ENCODE measurements around the gene LRRC23. TPM values are rescaled to one million over a fixed set of nuclear protein-coding genes. Genes with fewer than 3 reads are reported as not detected.

The LRRC23 gene
- total and polyA plus RNA-seq, 2 of the 13 experiments (the other 11 are each of a cell fraction or from before 2014, with no cell fraction given), result 6.0 to 7.8 TPM

DNA sequence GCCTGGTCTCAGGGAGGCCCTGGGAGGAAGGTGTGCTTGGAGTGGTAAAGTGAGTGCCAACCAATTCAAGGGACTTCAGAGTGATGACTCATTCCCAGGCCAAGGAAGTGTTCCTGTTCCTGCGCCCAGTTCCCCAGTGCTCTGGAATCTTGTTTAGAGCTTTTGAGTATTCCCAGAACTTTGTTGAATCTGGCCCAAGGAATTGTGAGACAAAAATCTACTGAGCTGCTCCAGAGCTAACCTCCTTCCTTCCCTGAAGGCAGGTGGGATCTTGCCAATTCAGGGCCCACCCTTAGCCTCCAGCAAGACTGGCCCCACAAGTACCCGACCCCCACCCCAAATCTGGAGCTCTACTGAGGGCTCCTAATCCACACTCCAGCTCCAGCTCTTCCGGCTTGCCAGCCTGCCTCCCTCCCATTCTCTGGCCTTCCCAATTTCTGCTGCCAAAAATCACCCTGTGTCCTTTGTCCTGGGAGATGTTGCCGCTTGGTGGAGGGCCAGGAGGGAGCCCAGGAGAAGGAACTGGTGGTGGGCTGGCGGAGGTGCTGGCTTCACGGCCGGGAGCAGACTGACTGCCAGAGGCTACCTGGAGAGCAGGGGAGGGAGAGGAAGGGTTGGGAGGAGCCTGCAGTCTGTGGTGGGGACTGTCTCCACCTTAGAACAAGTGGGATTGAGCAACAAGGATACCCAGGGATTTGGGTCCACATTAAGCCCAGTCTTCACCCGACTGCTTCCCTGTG lies 21.1 kb downstream of the LRRC23 start (continued):
- TF ChIP-seq PRDM15 (CRISPR knock-in tag; IDR thresholded peaks at IDR 0.05), result peak; percentile 99
- 0 out of 2 replicates have a peak, but pooled peaks have one; percentile 26 for TF ChIP-seq ZNF414 (CRISPR knock-in tag; IDR thresholded peaks at IDR 0.05)
- TF ChIP-seq POLR2AphosphoS5 (IDR thresholded peaks at IDR 0.05; ENCODE audit: low read depth, low read length), result no peak
- TF ChIP-seq, protein P1, sequence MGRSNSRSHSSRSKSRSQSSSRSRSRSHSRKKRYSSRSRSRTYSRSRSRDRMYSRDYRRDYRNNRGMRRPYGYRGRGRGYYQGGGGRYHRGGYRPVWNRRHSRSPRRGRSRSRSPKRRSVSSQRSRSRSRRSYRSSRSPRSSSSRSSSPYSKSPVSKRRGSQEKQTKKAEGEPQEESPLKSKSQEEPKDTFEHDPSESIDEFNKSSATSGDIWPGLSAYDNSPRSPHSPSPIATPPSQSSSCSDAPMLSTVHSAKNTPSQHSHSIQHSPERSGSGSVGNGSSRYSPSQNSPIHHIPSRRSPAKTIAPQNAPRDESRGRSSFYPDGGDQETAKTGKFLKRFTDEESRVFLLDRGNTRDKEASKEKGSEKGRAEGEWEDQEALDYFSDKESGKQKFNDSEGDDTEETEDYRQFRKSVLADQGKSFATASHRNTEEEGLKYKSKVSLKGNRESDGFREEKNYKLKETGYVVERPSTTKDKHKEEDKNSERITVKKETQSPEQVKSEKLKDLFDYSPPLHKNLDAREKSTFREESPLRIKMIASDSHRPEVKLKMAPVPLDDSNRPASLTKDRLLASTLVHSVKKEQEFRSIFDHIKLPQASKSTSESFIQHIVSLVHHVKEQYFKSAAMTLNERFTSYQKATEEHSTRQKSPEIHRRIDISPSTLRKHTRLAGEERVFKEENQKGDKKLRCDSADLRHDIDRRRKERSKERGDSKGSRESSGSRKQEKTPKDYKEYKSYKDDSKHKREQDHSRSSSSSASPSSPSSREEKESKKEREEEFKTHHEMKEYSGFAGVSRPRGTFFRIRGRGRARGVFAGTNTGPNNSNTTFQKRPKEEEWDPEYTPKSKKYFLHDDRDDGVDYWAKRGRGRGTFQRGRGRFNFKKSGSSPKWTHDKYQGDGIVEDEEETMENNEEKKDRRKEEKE (IDR thresholded peaks at IDR 0.05), result no peak
- no peak for TF ChIP-seq ZNF276 (CRISPR knock-in tag; IDR thresholded peaks at IDR 0.05; ENCODE audit: low read depth)
- TF ChIP-seq, protein P2, sequence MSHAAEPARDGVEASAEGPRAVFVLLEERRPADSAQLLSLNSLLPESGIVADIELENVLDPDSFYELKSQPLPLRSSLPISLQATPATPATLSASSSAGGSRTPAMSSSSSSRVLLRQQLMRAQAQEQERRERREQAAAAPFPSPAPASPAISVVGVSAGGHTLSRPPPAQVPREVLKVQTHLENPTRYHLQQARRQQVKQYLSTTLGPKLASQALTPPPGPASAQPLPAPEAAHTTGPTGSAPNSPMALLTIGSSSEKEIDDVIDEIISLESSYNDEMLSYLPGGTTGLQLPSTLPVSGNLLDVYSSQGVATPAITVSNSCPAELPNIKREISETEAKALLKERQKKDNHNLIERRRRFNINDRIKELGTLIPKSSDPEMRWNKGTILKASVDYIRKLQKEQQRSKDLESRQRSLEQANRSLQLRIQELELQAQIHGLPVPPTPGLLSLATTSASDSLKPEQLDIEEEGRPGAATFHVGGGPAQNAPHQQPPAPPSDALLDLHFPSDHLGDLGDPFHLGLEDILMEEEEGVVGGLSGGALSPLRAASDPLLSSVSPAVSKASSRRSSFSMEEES (CRISPR knock-in tag; IDR thresholded peaks at IDR 0.05), result no peak
- TF ChIP-seq ZNF768 (CRISPR knock-in tag; IDR thresholded peaks at IDR 0.05), result no peak
- peak; percentile 38 for TF ChIP-seq RBM22 (optimal IDR thresholded peaks at IDR 0.05; ENCODE audit: low read length)
- peak; percentile 38; the same call in 1 of the 2 replicates for TF ChIP-seq NFKB2 (CRISPR knock-in tag; IDR thresholded peaks at IDR 0.05; ENCODE audit: borderline replicate concordance)
- TF ChIP-seq NONO (IDR thresholded peaks at IDR 0.05), result no peak
- TF ChIP-seq NONO (CRISPR knock-in tag; conservative IDR thresholded peaks at IDR 0.05), result no peak
- no peak for TF ChIP-seq ZNF564 (CRISPR knock-in tag; IDR thresholded peaks at IDR 0.05)
- TF ChIP-seq ZNF567 (CRISPR knock-in tag; IDR thresholded peaks at IDR 0.05; ENCODE audit: borderline replicate concordance), result no peak
- TF ChIP-seq TAF1 (CRISPR knock-in tag; IDR thresholded peaks at IDR 0.05), result peak; percentile 33; the same call in 1 of the 2 replicates
- no peak for TF ChIP-seq ZNF253 (CRISPR knock-in tag; IDR thresholded peaks at IDR 0.05; ENCODE audit: borderline replicate concordance)
- TF ChIP-seq ZNF691 (CRISPR knock-in tag; IDR thresholded peaks at IDR 0.05; ENCODE audit: borderline replicate concordance, low read depth), result no peak
- no peak for TF ChIP-seq TSC22D2 (CRISPR knock-in tag; IDR thresholded peaks at IDR 0.05; ENCODE audit: borderline replicate concordance)
